Stimulated activated CD8-positive, alpha-beta memory T cell treated with anti-CD3 and anti-CD28 coated beads, Interleukin-7, amount 100 ng/mL, for 1 hour (primary cell): Measurements from ENCODE around the gene RNLS.

Experiments used
- DNase-seq, 2 donors: peaks; one replicate each; pipeline ENCODE4 v3.0.0-alpha.2; 2020; ENCODE audit warnings: low read depth in 2 of 2

The RNLS gene

GRCh38 chr10:88477343-88478085 is 105.6 kb downstream of the RNLS start:
- no peak for DNase-seq

GRCh38 chr10:88474884-88475844 is 108.0 kb downstream of the RNLS start:
- no peak for DNase-seq

GRCh38 chr10:88473989-88474883 is 108.9 kb downstream of the RNLS start:
- DNase-seq = no peak

- no peak for DNase-seq
These were observed 110.6 kb downstream of the RNLS start for GRCh38 chr10:88472540-88472939.

- no peak for DNase-seq
These were observed 111.2 kb downstream of the RNLS start for GRCh38 chr10:88471899-88472298.

GRCh38 chr10:88467835-88468485 is 115.2 kb downstream of the RNLS start:
- no peak for DNase-seq

- DNase-seq = no peak
These were observed 116.3 kb downstream of the RNLS start for GRCh38 chr10:88466786-88467185.

- DNase-seq = no peak
These were observed 117.4 kb downstream of the RNLS start for GRCh38 chr10:88465765-88466164.

- no peak for DNase-seq
These were observed 119.3 kb downstream of the RNLS start for GRCh38 chr10:88463811-88464210.

GRCh38 chr10:88461426-88461825 is 121.7 kb downstream of the RNLS start:
- no peak for DNase-seq

GRCh38 chr10:88459530-88459929 is 123.6 kb downstream of the RNLS start:
- no peak for DNase-seq

GRCh38 chr10:88458209-88458608 is 124.9 kb downstream of the RNLS start:
- no peak for DNase-seq

GRCh38 chr10:88457660-88458059 is 125.5 kb downstream of the RNLS start:
- DNase-seq = no peak

GRCh38 chr10:88456730-88457129 is 126.4 kb downstream of the RNLS start:
- no peak for DNase-seq

- no peak for DNase-seq
These were observed 127.3 kb downstream of the RNLS start for GRCh38 chr10:88455831-88456230.

- no peak for DNase-seq
These were observed 132.9 kb downstream of the RNLS start for GRCh38 chr10:88450201-88450600.

GRCh38 chr10:88442716-88443115 is 140.4 kb downstream of the RNLS start:
- no peak for DNase-seq

GRCh38 chr10:88440541-88440940 is 142.6 kb downstream of the RNLS start:
- no peak for DNase-seq

- no peak for DNase-seq
These were observed 143.2 kb downstream of the RNLS start for GRCh38 chr10:88439932-88440331.

GRCh38 chr10:88437411-88437810 is 145.7 kb downstream of the RNLS start:
- DNase-seq = no peak

- DNase-seq = no peak
These were observed 149.4 kb downstream of the RNLS start for GRCh38 chr10:88433565-88434186.
